22Rv1 (cell line): ENCODE results near the gene SRRM3.

Experiments
- CTCF ChIP-seq: fragments of 450-650 bp; IDR thresholded peaks from 2 replicates; pipeline ENCODE4 v1.5.1; 2017; ENCODE audit warnings: mild to moderate bottlenecking
- ZFX ChIP-seq: fragments of 450-650 bp; IDR thresholded peaks from 2 replicates; pipeline ENCODE4 v1.6.1; 2017; ENCODE audit warnings: antibody characterized with exemption, borderline replicate concordance

GRCh38 chr7:76281706-76282343 is 80.1 kb downstream of the SRRM3 start:
- TF ChIP-seq CTCF (no peak), ZFX (no peak)
